ENCODE measurements around the gene GPR4.
A peak's percentile ranks its signal among the peaks of the same experiment; 100 is the strongest.
"Not testable (repeated sequence)": the region's sequence is repeated elsewhere in the genome, so short reads cannot be mapped to it uniquely, and the experiment has no call there.

Gene GPR4

DNA sequence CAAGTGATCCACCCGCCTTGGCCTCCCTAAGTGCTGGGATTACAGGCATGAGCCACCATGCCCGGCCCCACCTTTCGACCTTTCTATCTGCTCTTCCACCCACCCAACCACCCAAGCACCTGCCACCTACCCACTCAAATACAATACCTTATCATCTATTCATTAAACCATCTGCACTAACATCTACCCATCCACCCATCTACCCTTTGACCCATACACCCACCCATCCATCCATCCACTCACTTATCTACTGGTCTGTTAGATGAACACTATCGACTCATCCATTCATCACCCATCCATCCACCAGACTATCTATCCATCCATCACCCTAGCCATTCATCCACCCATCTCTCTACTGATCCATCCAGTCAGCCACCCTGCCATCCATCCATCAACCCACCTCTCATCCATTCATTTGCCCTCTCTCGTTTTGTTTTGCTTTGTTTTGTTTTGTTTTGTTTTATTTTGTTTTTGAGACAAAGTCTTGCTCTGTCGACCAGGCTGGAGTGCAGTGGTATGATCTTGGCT lies 20.0 kb upstream of the GPR4 start:
- DNase-seq: no peak

- DNase-seq: no peak
Measured at GRCh38 chr19:45621389-45621788, 19.4 kb upstream of the GPR4 start.

GRCh38 chr19:45616704-45617017 lies 14.6 kb upstream of the GPR4 start:
- DNase-seq: no peak

DNA sequence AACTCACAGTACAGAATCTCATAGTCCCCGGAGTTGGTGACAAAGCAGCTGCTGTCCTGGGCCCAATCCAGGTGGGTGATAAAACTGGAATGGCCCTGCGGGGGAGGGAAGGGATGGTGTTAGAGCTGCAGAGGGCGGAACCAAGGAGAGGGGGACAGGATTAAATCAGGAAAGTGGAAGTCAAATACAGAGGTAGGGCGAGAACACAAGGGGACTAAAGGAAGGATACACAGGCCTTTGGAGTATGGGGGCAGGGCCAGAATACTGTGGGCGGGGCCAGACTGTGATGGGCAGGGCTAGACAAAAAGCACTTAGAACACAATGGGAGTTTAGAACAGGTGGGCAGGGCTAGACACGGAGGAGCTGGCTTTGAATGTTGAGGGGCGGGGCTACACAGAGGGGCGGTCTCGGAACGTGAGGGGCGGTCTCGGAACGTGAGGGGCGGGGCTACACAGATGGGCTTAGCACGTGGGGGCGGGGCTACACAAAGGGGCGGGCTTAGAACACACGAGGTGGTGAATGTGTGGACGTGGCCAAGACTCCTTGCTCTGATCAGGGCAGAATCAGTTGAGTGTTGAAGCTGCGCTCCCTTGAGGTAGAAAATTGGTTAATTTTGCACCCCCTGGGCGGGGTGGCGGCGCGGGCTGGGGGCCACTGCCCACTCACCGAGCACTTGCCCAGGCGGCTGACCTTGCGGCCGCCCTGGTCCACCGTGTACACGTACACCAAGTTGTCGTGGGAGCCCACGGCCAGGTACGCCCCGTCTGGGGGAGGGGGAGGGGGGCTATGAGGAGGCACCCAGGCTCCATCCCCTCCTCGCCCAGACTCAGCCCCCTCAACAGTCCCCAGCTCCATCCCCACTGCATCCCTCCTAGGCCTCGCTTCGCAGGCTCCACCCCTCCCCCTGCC lies 14.0 kb upstream of the GPR4 start:
- peak; percentile 69 for DNase-seq

DNA sequence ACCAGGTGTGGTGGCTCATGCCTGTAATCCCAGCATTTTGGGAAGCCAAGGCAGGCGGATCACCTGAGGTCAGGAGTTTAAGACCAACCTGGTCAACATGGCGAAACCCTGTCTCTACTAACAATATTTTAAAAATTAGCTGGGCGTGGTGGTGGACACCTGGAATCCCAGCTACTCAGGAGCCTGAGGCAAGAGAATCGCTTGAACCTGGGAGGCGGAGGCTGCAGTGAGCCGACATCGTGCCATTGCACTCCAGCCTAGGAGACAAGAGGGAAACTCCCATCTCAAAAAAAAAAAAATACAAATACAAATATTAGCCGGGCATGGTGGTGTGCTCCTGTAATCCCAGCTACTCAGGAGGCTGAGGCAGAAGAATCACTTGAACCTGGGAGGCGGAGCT lies 13.0 kb upstream of the GPR4 start:
- DNase-seq: not testable (repeated sequence)

- DNase-seq: no peak
Measured at GRCh38 chr19:45613926-45614725, 12.1 kb upstream of the GPR4 start.

DNA sequence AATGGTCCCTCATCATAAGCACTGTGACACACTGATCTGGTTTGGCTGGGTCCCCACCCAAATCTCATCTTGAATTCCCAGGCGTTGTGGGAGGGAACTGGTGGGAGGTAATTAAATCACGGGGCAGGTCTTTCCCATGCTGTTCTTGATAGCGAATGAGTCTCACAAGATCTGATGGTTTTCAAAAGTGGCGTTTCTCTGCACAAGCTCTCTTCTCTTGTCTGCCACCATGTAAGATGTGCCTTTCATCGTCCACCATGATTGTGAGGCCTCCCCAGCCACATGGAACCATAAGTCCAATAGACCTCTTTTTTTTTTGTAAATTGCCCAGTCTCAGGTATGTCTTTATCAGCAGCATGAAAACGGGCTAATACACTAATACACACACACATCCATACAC lies 6.9 kb upstream of the GPR4 start:
- DNase-seq: no peak

DNA sequence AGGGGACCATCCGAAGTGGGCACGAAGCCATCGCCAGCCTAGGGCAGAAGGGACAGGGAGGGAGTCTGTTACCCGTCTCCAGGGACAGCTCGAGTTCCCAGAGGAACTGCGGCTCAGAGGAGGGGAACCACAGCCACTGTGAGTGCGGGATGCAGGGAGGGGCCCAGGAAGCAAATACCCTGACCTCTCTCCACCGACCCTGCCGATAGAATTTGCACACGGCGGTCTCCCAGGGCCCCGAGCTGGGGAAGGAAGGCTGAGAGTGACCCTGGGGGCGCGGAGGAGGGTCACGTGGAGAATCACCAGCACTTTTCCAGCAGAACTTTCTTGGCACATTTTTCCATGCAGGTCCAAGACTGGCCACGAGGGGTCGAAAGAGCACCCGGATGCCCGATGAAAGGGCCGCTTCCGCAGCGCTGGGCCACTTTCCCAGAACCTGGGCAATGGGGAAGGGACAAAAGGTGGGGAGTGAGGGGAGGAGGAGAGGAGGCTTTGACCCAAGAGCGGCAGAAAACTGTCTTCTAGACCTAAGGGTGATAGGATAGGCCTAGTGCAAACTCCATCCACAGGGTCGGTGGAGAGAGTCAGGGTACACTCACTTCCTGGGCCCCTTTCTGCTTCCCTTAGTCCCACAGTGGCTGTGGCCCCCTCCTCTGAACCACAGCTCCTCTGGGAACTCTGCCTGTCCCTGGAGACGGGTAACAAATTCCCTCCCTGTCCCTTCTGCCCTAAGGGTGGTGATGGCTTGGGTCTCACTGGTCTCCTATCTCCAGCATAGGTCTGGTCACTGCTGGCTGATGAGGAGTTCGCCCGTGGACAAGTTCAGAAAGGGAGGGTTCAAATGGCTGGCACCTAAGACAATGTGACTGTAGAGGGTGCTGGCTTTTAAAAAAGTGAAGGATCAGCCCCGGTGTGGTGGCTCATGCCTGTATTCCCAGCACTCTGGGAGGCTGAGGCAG lies 5.3 kb upstream of the GPR4 start:
- peak; percentile 7 for DNase-seq

DNA sequence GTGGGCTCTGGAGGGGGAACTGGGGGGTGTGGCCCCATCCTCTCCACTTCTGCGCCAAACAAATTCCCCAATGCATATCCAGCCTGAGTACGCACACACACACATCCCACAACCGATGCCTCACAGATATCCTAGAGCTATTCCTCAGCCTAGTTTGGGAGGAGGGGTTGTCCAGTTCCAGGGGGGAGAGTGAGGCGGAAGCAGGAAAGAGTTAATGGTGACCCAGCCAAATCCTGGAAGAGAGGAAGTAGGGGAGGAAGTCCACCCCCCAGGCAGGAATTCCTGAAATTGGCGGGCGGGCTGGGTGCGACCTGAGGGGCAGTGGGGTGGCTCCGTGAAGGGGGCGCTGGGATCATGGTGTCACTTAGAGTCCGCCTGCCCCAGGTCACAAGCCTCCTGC lies 897 bp downstream of the GPR4 start:
- no peak for DNase-seq

- no peak for DNase-seq
Measured at GRCh38 chr19:45600340-45600885, 1.6 kb downstream of the GPR4 start.

- DNase-seq: no peak
Measured at GRCh38 chr19:45599286-45599685, 2.7 kb downstream of the GPR4 start.

- no peak for DNase-seq
Measured at GRCh38 chr19:45598267-45599001, 3.6 kb downstream of the GPR4 start.

- no peak for DNase-seq
Measured at GRCh38 chr19:45597425-45598111, 4.4 kb downstream of the GPR4 start.

GRCh38 chr19:45595814-45596213 lies 6.2 kb downstream of the GPR4 start:
- no peak for DNase-seq

- DNase-seq: no peak
Measured at GRCh38 chr19:45593520-45593919, 8.5 kb downstream of the GPR4 start.

DNA sequence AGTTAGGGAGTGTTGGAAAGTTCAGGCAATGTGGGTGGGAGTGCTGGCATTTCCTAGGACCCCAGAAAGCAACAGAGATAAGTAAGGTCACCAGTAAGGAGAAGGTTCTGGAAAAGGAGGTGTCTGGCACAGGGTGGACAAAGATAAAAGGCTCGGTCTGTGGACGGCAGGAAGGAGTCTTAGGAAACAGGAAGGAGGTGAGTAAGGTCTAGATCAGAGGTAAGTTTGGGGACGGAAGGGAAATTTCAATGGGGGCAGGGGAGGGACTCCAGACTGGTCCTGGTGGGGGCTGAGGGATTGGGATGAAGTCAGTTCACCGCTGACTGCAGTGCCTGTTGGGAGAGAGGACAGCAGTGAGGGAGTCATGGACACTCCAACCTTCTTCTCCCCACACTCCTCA lies 9.6 kb downstream of the GPR4 start:
- DNase-seq: no peak

- no peak for DNase-seq
Measured at GRCh38 chr19:45591638-45592005, 10.4 kb downstream of the GPR4 start.

GRCh38 chr19:45591004-45591637 lies 10.9 kb downstream of the GPR4 start:
- DNase-seq: peak; percentile 60

DNA sequence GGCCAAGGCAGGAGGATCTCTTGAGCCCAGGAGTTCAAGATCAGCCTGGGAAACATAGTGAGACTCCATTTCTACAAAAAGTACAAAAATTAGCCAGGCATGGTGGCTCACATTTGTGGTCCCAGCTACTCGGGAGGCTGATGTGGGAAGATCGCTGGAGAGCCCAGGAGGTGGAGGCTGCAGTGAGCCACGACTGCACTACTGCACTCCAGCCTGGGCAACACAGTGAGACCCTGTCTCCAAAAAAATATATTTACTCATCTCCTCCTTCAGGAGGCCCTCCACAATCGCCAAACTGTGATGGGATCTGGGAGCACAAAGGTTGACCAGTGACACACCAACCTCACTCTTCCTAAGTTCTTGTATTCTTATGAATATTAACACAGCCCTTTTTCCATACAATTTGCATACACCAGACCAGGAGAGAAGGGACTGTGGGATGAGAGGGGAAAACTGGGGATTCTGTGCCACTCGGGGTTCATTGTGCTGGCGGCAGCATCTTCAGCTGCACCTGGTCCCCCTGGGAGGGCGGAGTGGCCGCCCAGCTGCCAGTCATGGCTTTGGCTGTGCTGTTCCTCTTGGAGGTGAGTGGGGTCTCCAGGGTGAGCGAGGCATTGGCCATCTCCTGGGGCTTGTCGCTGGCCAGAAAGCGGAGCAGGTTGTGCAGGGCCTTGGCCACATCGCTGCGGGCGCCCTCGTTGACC lies 11.6 kb downstream of the GPR4 start:
- peak; percentile 15 for DNase-seq

- no peak for DNase-seq
Measured at GRCh38 chr19:45589768-45590167, 12.2 kb downstream of the GPR4 start.

Data from NCI-H526 treated with DMSO at 0.1 percent for 48 hours (cell line).